GM21825 (cell line): ENCODE data around the gene ATP6V1F.

Source experiments
- ATAC-seq: cut with Tn5 transposase; IDR thresholded peaks from one replicate; pipeline ENCODE4 v1.9.1; 2021; ENCODE audit warnings: mild to moderate bottlenecking, moderate library complexity; ENCODE audit not compliant: unreplicated experiment

ATP6V1F gene

GRCh38 chr7:128867241-128867640, 4.6 kb downstream of the ATP6V1F start:
- ATAC-seq = no peak

GRCh38 chr7:128867842-128868623, 5.4 kb downstream of the ATP6V1F start:
- no peak for ATAC-seq

GRCh38 chr7:128868624-128869137, 6.0 kb downstream of the ATP6V1F start:
- no peak for ATAC-seq

- ATAC-seq = peak; percentile 66
Measured at GRCh38 chr7:128869138-128869943, 6.7 kb downstream of the ATP6V1F start.

- ATAC-seq = peak; percentile 8
Measured at GRCh38 chr7:128869944-128870285, 7.3 kb downstream of the ATP6V1F start.

- no peak for ATAC-seq
Measured at GRCh38 chr7:128871050-128871449, 8.4 kb downstream of the ATP6V1F start.

- no peak for ATAC-seq
Measured at GRCh38 chr7:128872394-128872824, 9.8 kb downstream of the ATP6V1F start.

- ATAC-seq = no peak
Measured at GRCh38 chr7:128873234-128873633, 10.6 kb downstream of the ATP6V1F start.

- no peak for ATAC-seq
Measured at GRCh38 chr7:128874140-128875031, 11.7 kb downstream of the ATP6V1F start.

- ATAC-seq = no peak
Measured at GRCh38 chr7:128875523-128875948, 12.9 kb downstream of the ATP6V1F start.

GRCh38 chr7:128876127-128876526, 13.5 kb downstream of the ATP6V1F start:
- no peak for ATAC-seq

- ATAC-seq = no peak
Measured at GRCh38 chr7:128876586-128876977, 13.9 kb downstream of the ATP6V1F start.

- no peak for ATAC-seq
Measured at GRCh38 chr7:128876978-128877755, 14.5 kb downstream of the ATP6V1F start.

GRCh38 chr7:128877756-128878120, 15.1 kb downstream of the ATP6V1F start:
- no peak for ATAC-seq

- ATAC-seq = no peak
Measured at GRCh38 chr7:128878226-128879105, 15.8 kb downstream of the ATP6V1F start.

- ATAC-seq = no peak
Measured at GRCh38 chr7:128879461-128879938, 16.8 kb downstream of the ATP6V1F start.

GRCh38 chr7:128879939-128880746, 17.5 kb downstream of the ATP6V1F start:
- no peak for ATAC-seq

- no peak for ATAC-seq
Measured at GRCh38 chr7:128880791-128881457, 18.3 kb downstream of the ATP6V1F start.
